Hepatocyte (in vitro differentiated cells): ENCODE data around the gene TTC28. TPM values are rescaled to one million over a fixed set of nuclear protein-coding genes. Genes with fewer than 3 reads are reported as not detected.

Experiments
- DNase-seq: peaks from one replicate; pipeline ENCODE4 v3.0.0-alpha.2; 2016; ENCODE audit warnings: low spot score
- H2AFZ ChIP-seq: fragments of 200-600 bp; sonication (generic); 2 replicates; pipeline ENCODE4 v1.6.0; 2016; ENCODE audit warnings: antibody characterized with exemption, mild to moderate bottlenecking
- H3K27ac ChIP-seq: fragments of 200-600 bp; sonication (generic); 2 replicates; pipeline ENCODE4 v1.5.1; 2016; ENCODE audit warnings: mild to moderate bottlenecking
- H3K27me3 ChIP-seq: fragments of 200-600 bp; sonication (generic); 2 replicates; pipeline ENCODE4 v1.6.1; 2016
- H3K36me3 ChIP-seq: fragments of 200-600 bp; sonication (generic); replicated peaks from 2 replicates; pipeline ENCODE4 v1.5.1; 2016; ENCODE audit warnings: low read depth; ENCODE audit not compliant: insufficient read depth
- H3K4me1 ChIP-seq: fragments of 200-600 bp; sonication (generic); 2 replicates; pipeline ENCODE4 v1.5.1; 2016; ENCODE audit warnings: mild to moderate bottlenecking, moderate library complexity; ENCODE audit not compliant: insufficient read depth
- H3K4me2 ChIP-seq: fragments of 200-600 bp; sonication (generic); 2 replicates; pipeline ENCODE4 v1.6.0; 2016
- H3K4me3 ChIP-seq: fragments of 200-600 bp; sonication (generic); 2 replicates; pipeline ENCODE4 v1.5.1; 2016; ENCODE audit warnings: mild to moderate bottlenecking
- H3K79me2 ChIP-seq: fragments of 200-600 bp; sonication (generic); 2 replicates; pipeline ENCODE4 v1.6.0; 2017; ENCODE audit warnings: mild to moderate bottlenecking
- H3K9me2 ChIP-seq: fragments of 200-600 bp; sonication (generic); replicated peaks from 2 replicates; pipeline ENCODE4 v1.6.0; 2017; ENCODE audit warnings: mild to moderate bottlenecking; ENCODE audit not compliant: insufficient read depth
- H3K9me3 ChIP-seq: fragments of 200-600 bp; sonication (generic); 2 replicates; pipeline ENCODE4 v1.5.1; 2016; ENCODE audit warnings: low read depth, mild to moderate bottlenecking
- H4K20me1 ChIP-seq: fragments of 200-600 bp; sonication (generic); 2 replicates; pipeline ENCODE4 v1.6.0; 2016; ENCODE audit warnings: mild to moderate bottlenecking; ENCODE audit not compliant: insufficient read depth, poor library complexity, severe bottlenecking
- EZH2 ChIP-seq: fragments of 200-600 bp; sonication (generic); IDR thresholded peaks from 2 replicates; pipeline ENCODE4 v1.6.1; 2016; ENCODE audit warnings: antibody characterized with exemption, mild to moderate bottlenecking, borderline replicate concordance
- EZH2phosphoT487 ChIP-seq: fragments of 200-600 bp; sonication (generic); IDR thresholded peaks from one replicate; pipeline ENCODE4 v1.6.1; 2018; ENCODE audit warnings: antibody characterized with exemption, mild to moderate bottlenecking, low read depth, moderate library complexity; ENCODE audit not compliant: unreplicated experiment, severe bottlenecking
- WGBS: methylation state at CpG from one replicate; pipeline ENCODE4 v1.1.6; 2016; ENCODE audit warnings: low lambda C conversion rate; ENCODE audit errors: missing lambda C conversion rate; 5-methylcytosine and 5-hydroxymethylcytosine counted together
- polyA plus RNA-seq: library from polyadenylated mRNA; unstranded; fragments of >200 nt; fragmentation: Nextera tagmentation; extraction: Ambion mirVana; gene quantifications from 2 replicates; pipeline ENCODE4 v1.2.1, GENCODE V29; 2016
- total RNA-seq: library from RNA; depleted of rRNA; stranded (reverse); fragments of >200 nt; gene quantifications from 2 replicates; pipeline ENCODE4 v1.2.3, GENCODE V29; 2014
- TF ChIP-seq, protein P1 (sequence below): fragments of 200-600 bp; sonication (generic); IDR thresholded peaks from 2 replicates; pipeline ENCODE4 v1.5.1; 2016; ENCODE audit warnings: antibody characterized with exemption, mild to moderate bottlenecking; ENCODE audit not compliant: poor library complexity

The TTC28 gene
- total and polyA plus RNA-seq, 2 experiments from 2014 or later: 14.7 to 30.4 TPM

DNA sequence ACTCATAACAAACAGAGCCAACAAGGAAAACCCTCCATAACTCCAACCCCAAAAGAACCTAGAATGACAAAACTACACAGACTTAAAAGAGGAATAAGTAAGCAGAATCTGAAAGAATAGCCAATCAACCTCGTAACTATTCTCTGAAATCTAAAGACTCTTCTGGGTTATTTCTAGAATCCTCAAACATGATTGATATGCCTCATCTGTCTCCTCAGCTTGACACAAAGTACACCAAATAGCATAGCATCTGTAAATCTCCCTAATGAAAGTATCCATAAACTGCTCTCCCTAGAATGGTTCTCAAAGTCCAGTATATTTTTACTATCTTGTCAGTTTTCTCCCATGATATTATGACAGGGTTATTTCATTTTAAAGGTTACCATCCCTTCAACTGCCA is 195.0 kb downstream of the TTC28 start:
- Histone ChIP-seq H3K79me2 (no peaks in the 10 kb centered on the region), H4K20me1 (no peaks in the 10 kb centered on the region), H3K4me2 (no peak overlapping the region), H3K4me3 (no peak overlapping the region), H3K27me3 (no peaks in the 10 kb centered on the region), H3K9me2 (no peaks in the 10 kb centered on the region), H3K36me3 (no peaks in the 10 kb centered on the region), H3K27ac (no peak overlapping the region), H3K4me1 (peaks cover 4% of the 10 kb centered on the region), H2AFZ (no peak overlapping the region), H3K9me3 (no peaks in the 10 kb centered on the region)
- WGBS: 86% methylated on average over 1 of the region's 1 CpG
- no peak for TF ChIP-seq EZH2
- TF ChIP-seq, protein P1, sequence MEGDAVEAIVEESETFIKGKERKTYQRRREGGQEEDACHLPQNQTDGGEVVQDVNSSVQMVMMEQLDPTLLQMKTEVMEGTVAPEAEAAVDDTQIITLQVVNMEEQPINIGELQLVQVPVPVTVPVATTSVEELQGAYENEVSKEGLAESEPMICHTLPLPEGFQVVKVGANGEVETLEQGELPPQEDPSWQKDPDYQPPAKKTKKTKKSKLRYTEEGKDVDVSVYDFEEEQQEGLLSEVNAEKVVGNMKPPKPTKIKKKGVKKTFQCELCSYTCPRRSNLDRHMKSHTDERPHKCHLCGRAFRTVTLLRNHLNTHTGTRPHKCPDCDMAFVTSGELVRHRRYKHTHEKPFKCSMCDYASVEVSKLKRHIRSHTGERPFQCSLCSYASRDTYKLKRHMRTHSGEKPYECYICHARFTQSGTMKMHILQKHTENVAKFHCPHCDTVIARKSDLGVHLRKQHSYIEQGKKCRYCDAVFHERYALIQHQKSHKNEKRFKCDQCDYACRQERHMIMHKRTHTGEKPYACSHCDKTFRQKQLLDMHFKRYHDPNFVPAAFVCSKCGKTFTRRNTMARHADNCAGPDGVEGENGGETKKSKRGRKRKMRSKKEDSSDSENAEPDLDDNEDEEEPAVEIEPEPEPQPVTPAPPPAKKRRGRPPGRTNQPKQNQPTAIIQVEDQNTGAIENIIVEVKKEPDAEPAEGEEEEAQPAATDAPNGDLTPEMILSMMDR: no peak
- TF ChIP-seq EZH2phosphoT487: no peak
- DNase-seq: no peak

DNA sequence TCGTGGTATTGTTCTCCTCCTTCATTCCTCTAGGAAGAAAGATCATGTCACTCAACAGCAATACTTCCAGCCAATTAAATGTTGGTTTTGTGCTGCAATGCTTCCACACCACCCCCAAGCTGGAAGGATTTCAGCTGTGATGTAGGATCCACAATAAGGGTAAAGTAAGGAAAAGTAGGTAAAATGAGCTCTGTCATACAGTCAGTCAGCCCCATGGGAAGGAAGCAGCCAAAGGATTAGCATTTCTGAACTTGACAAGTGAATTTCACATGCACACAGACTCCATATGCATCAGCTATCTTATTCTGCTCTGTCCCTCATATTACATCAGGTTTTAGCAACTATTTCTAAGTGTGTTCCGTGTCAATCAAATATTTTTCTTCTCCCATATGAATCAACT is 197.9 kb downstream of the TTC28 start:
- Histone ChIP-seq H3K36me3 (no peaks in the 10 kb centered on the region), H2AFZ (no peak overlapping the region), H3K4me2 (no peak overlapping the region), H3K79me2 (peaks cover 2% of the 10 kb centered on the region), H3K9me3 (no peaks in the 10 kb centered on the region), H4K20me1 (no peaks in the 10 kb centered on the region), H3K4me3 (no peak overlapping the region), H3K4me1 (peaks cover 4% of the 10 kb centered on the region), H3K9me2 (no peaks in the 10 kb centered on the region), H3K27ac (no peak overlapping the region), H3K27me3 (no peaks in the 10 kb centered on the region)
- 76% methylated on average over 2 of the region's 2 CpGs for WGBS
- DNase-seq: no peak
- TF ChIP-seq, protein P1: no peak
- TF ChIP-seq EZH2phosphoT487 (no peak), EZH2 (no peak)

DNA sequence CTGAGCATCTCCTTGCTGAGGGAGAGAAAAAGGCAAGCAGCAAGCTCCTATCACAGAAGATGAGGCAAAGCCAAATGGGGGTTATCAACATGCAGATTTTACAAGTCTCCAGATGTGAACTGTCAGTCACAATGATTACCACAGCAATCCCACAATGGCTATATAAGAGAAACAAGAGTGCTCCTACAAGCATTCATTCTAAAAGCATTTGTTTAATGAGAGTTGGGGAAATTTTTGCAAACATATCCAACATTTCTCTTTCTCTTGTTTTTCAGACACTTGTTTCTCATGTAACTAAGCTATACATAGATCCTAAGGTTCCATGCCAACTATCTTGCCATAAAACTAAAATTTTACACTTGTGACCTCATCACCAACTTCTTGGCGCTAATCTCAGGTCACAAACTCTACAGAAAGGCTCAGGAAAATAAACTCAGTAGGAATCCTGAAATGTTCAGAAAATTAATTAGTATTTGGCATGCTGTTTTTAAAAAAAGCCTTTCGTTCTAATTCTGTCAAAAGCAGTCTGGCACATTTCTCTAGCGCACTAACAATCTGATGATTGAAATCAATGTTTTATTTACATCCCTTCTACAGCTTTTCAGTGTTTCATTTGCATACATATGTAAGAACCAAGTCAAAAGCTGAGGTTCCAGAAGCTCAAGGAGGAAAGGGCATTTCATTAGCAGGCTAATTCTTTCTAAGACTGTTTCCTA is 199.5 kb downstream of the TTC28 start:
- TF ChIP-seq, protein P1: no peak
- TF ChIP-seq EZH2phosphoT487 (no peak), EZH2 (no peak)
- H3K4me2 ChIP-seq: no peak overlapping the region
- H3K4me1 ChIP-seq: peaks cover 4% of the 10 kb centered on the region
- H3K9me2 ChIP-seq: no peaks in the 10 kb centered on the region
- no peaks in the 10 kb centered on the region for H3K27me3 ChIP-seq
- no peaks in the 10 kb centered on the region for H3K36me3 ChIP-seq
- H4K20me1 ChIP-seq: no peaks in the 10 kb centered on the region
- 86% methylated on average over 3 of the region's 3 CpGs for WGBS
- no peak overlapping the region for H2AFZ ChIP-seq
- DNase-seq: no peak
- no peak overlapping the region for H3K27ac ChIP-seq
- H3K4me3 ChIP-seq: no peak overlapping the region
- no peaks in the 10 kb centered on the region for H3K9me3 ChIP-seq
- H3K79me2 ChIP-seq: peaks cover 2% of the 10 kb centered on the region
